HepG2 (cell line): ENCODE data around the gene MACROD2. TPM values are rescaled to one million over a fixed set of nuclear protein-coding genes. Genes with fewer than 3 reads are reported as not detected.

Experiments used
- ATAC-seq: fragments of 200-7000 bp; cut with Tn5 transposase; 3 replicates; pipeline ENCODE4 v1.9.1; 2020; ENCODE audit warnings: mild to moderate bottlenecking, moderate library complexity
- BruUV-seq: library from RNA; stranded (reverse); fragments of 400-500 nt; replicated peaks from 2 replicates; lab custom pipeline; 2021; lab: Mats Ljungman, UMichigan
- CTCF ChIA-PET: fragments of 300-600 bp; formaldehyde crosslinking; extraction: SDS; loops from one replicate; lab custom pipeline; 2021; ENCODE audit warnings: low total read pairs, inconsistent platforms, low intra/inter-chr PET ratio; lab: Yijun Ruan, JAX
- POLR2A ChIA-PET: fragments of 350-600 bp; sonication (Branson Sonifier 250); formaldehyde crosslinking; loops from one replicate; lab custom pipeline; 2020; ENCODE audit warnings: antibody characterized with exemption, inconsistent platforms; lab: Yijun Ruan, JAX
- DNase-seq: peaks from one replicate; pipeline ENCODE4 v3.0.0-alpha.2; 2015; ENCODE audit warnings: low spot score
- FAIRE-seq: peaks from 3 replicates; lab custom pipeline; 2011; peaks lifted over from hg19 to GRCh38; lab: Jason Lieb, UNC
- H2AFZ ChIP-seq: one replicate; pipeline ENCODE4 v1.6.1; 2011; ENCODE audit warnings: low read length, inconsistent platforms
- H3K27ac ChIP-seq: fragments of 300-600 bp; 3 replicates; pipeline ENCODE4 v1.8.0; 2011; ENCODE audit warnings: mixed run types, mild to moderate bottlenecking, mixed read lengths, low read length, inconsistent platforms; ENCODE audit not compliant: insufficient read depth; ENCODE audit errors: extremely low read length
- H3K27me3 ChIP-seq, 2 experiments: fragments of 200-600 bp in 1 of 2; 2 replicates in 1 of 2; 3 replicates in 1 of 2; pipeline versions ENCODE4 v1.6.0 to v1.8.0; 2011; ENCODE audit warnings: low read length in 2 of 2, mild to moderate bottlenecking in 2 of 2, moderate library complexity in 2 of 2, inconsistent platforms in 1 of 2; ENCODE audit not compliant: insufficient read depth in 2 of 2, control insufficient read depth in 1 of 2
- H3K36me3 ChIP-seq, 2 experiments: fragments of 200-600 bp in 1 of 2; replicated peaks in 1 of 2; 2 replicates in 1 of 2; 3 replicates in 1 of 2; pipeline versions ENCODE4 v1.5.1 to v1.8.0; 2011; ENCODE audit warnings: low read length in 2 of 2, inconsistent platforms in 1 of 2; ENCODE audit not compliant: insufficient read depth in 2 of 2, control insufficient read depth in 1 of 2
- H3K4me1 ChIP-seq: 2 replicates; pipeline ENCODE4 v1.5.1; 2012; ENCODE audit warnings: low read length, inconsistent platforms; ENCODE audit not compliant: insufficient read depth
- H3K4me2 ChIP-seq: 2 replicates; pipeline ENCODE4 v1.6.0; 2011; ENCODE audit warnings: low read depth, low read length, inconsistent platforms
- H3K4me3 ChIP-seq, 3 experiments: fragments of 200-600 bp in 1 of 3; sonication (generic), shearing (Covaris generic) in 1 of 3; replicated peaks in 1 of 3; 2 replicates each; pipeline ENCODE4 v1.5.1; 2011 to 2016; ENCODE audit warnings: low read length in 3 of 3, inconsistent platforms in 2 of 3, low read depth in 2 of 3, mild to moderate bottlenecking in 2 of 3, control low read depth in 1 of 3, mixed read lengths in 1 of 3; ENCODE audit not compliant: insufficient read depth in 1 of 3
- H3K79me2 ChIP-seq: one replicate; pipeline ENCODE4 v1.6.1; 2011; ENCODE audit warnings: low read length, inconsistent platforms; ENCODE audit not compliant: insufficient read depth
- H3K9ac ChIP-seq: 2 replicates; pipeline ENCODE4 v1.6.0; 2011; ENCODE audit warnings: mild to moderate bottlenecking, low read depth, low read length, inconsistent platforms; ENCODE audit not compliant: insufficient read depth
- H3K9me3 ChIP-seq: 2 replicates; pipeline ENCODE4 v1.5.1; 2012; ENCODE audit warnings: mild to moderate bottlenecking, low read length
- H4K20me1 ChIP-seq: 2 replicates; pipeline ENCODE4 v1.6.0; 2011; ENCODE audit warnings: inconsistent platforms, mild to moderate bottlenecking, low read length, moderate library complexity; ENCODE audit not compliant: insufficient read depth
- ATF7-NPFF ChIP-seq: sonication (generic); formaldehyde crosslinking; IDR thresholded peaks from 2 replicates; pipeline ENCODE4 v1.8.1; 2023; ENCODE audit warnings: mild to moderate bottlenecking, low read depth, missing genetic modification reagents, moderate library complexity
- NR2F2 ChIP-seq: IDR thresholded peaks from 2 replicates; pipeline ENCODE4 v1.6.1; 2012; ENCODE audit warnings: low read depth, inconsistent platforms, borderline replicate concordance
- PLRG1 ChIP-seq: fragments of 450-650 bp; conservative IDR thresholded peaks from 2 replicates; pipeline ENCODE4 v1.6.1; 2016
- RXRB ChIP-seq: IDR thresholded peaks from 2 replicates; pipeline ENCODE4 v1.6.1; 2016; ENCODE audit warnings: borderline replicate concordance, missing genetic modification reagents, missing compliant biosample characterization
- SIX1 ChIP-seq: sonication (generic); formaldehyde crosslinking; IDR thresholded peaks from 2 replicates; pipeline ENCODE4 v1.4.0; 2020; ENCODE audit warnings: missing genetic modification reagents, borderline replicate concordance
- ZFP36 ChIP-seq: fragments of 150-350 bp; IDR thresholded peaks from 2 replicates; pipeline ENCODE4 v1.6.1; 2018; ENCODE audit warnings: borderline replicate concordance, low read length, low read depth; ENCODE audit not compliant: partially characterized antibody
- ZNF558 ChIP-seq: sonication (generic); formaldehyde crosslinking; IDR thresholded peaks from 2 replicates; pipeline ENCODE4 v1.9.0; 2022; ENCODE audit warnings: mild to moderate bottlenecking, missing genetic modification reagents, borderline replicate concordance
- ZNF572 ChIP-seq: sonication (generic); formaldehyde crosslinking; IDR thresholded peaks from 2 replicates; pipeline ENCODE4 v1.5.1; 2020; ENCODE audit warnings: mild to moderate bottlenecking, missing genetic modification reagents
- ZNF616 ChIP-seq: sonication (generic); formaldehyde crosslinking; IDR thresholded peaks from 2 replicates; pipeline ENCODE4 v1.5.0; 2020; ENCODE audit warnings: low read depth, mild to moderate bottlenecking, missing genetic modification reagents
- WGBS: methylation state at CpG from one replicate; pipeline ENCODE4 v1.1.6; 2017; ENCODE audit warnings: low lambda C conversion rate; 5-methylcytosine and 5-hydroxymethylcytosine counted together
- in situ Hi-C: cut with HindIII; loops from 2 replicates; pipeline ENCODE4 v1.10.0; 2017; ENCODE audit warnings: low pct_unique_long_range_greater_than_20kb; ENCODE audit not compliant: extremely low pct_ligation_motif_present
- intact Hi-C: fragments of 100-400 bp; cut with micrococcal nuclease; formaldehyde crosslinking; loops from one replicate; pipeline ENCODE4 v1.10.0; 2022; ENCODE audit not compliant: unreplicated experiment
- polyA plus RNA-seq, 8 experiments: library from polyadenylated mRNA; depleted of rRNA in 3 of 8; stranded (reverse) in 7 of 8; unstranded in 1 of 8; fragments of >200 nt; fragmentation: Illumina TruSeq in 4 of 8; extraction: Trizol in 4 of 8; gene quantifications; 2 replicates each; pipeline versions ENCODE4 v1.2.1 to v1.2.3, GENCODE V29; 2011 to 2016; ENCODE audit warnings: low read depth in 4 of 8, missing spikeins in 1 of 8, mixed read lengths in 1 of 8; ENCODE audit not compliant: insufficient read depth in 1 of 8
- total RNA-seq, 5 experiments: library from RNA; depleted of rRNA; stranded (reverse); fragments of >200 nt; fragmentation: Illumina TruSeq; extraction: Trizol; gene quantifications; 2 replicates each; pipeline ENCODE4 v1.2.3, GENCODE V29; 2016; ENCODE audit warnings: low read depth in 1 of 5
- TF ChIP-seq, protein P1 (sequence below): sonication (generic); formaldehyde crosslinking; IDR thresholded peaks from 2 replicates; pipeline ENCODE4 v1.8.1; 2023; ENCODE audit warnings: mild to moderate bottlenecking, moderate library complexity, missing genetic modification reagents

MACROD2 gene
- total and polyA plus RNA-seq, 2 of the 13 experiments (the other 11 are each of a cell fraction or from before 2014, with no cell fraction given): 0.13 to 0.51 TPM

DNA sequence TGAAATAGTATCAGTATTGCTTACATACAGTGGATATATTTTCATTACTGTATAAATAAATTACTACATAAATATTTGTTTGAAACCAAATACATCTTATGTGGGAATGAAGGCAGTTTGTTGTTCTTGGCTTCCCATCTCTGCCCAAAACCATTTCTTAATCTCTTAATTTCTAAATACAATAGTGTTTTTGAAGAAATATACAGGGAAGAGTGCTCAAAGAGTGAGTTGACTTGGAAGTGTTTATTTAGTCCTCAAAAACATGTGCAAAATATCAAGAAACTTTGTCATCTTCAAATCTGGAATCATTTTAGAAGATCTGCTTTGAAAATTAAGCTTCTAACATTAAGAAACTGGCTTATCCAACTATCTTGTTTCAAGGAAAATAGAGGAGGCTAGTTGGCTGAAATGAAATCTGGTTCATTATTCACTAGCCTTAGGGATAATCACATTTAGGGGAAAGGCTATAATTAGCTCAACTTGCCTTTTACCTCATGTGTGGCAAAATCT is 601.9 kb downstream of the MACROD2 start (continued):
- TF ChIP-seq ZNF616 (CRISPR knock-in tag) (no peak), ZNF572 (CRISPR knock-in tag) (no peak)
- TF ChIP-seq, all 625 proteins: peak for 0

DNA sequence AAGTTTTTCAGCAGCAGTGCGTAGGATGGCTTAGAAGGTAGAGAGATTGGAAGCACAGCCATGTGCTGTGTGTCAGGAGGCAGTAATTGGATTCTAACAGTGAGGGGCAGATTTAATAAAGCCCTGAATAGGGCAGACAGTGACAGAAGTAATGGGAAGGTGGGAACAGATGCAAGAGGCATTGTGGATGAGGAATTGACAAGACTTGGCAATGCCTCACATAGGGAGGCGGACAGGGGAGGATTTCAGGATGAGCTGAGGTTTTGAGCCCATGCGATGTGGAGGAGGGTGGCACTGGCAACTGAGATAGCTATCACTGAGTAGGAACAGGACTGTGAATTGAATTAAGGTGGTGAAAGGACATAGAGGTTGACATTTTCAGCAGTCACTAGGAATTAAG is 604.3 kb downstream of the MACROD2 start:
- no peaks in the 10 kb centered on the region for H3K79me2 ChIP-seq
- H3K36me3 ChIP-seq: no peaks in the 10 kb centered on the region
- no peaks in the 10 kb centered on the region for H3K27me3 ChIP-seq
- H3K9ac ChIP-seq: no peak overlapping the region
- H3K9me3 ChIP-seq: no peaks in the 10 kb centered on the region
- DNase-seq (no peak), FAIRE-seq (no peak), ATAC-seq (no peak)
- CTCF ChIA-PET: no interaction called here
- intact Hi-C loops (no loop called here), in situ Hi-C loops (no loop called here)
- H3K4me3 ChIP-seq: no peak overlapping the region
- no peak overlapping the region for H3K4me2 ChIP-seq
- TF ChIP-seq PLRG1 (no peak), ZNF558 (CRISPR knock-in tag) (no peak), SIX1 (CRISPR knock-in tag) (no peak), NR2F2 (no peak), ATF7-NPFF (no peak), RXRB (no peak), ZFP36 (no peak)
- TF ChIP-seq, protein P1, sequence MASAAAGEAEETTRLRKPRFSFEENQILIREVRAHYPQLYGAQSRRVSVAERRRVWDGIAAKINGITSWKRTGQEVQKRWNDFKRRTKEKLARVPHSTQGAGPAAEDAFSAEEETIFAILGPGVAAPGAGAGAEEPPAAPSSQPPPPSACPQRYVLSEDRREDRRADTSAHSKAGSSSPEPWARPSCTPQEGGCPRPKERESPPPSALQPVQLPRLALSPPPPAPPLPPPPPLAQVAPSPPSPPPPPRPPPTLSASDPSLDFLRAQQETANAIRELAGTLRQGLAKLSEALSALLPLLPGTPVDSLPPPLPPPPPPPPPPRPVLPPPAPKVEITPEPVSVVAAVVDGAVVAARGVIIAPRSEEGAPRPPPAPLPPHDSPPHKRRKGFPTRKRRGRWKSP (CRISPR knock-in tag): no peak
- BruUV-seq: no TSS peak
- no peak overlapping the region for H3K27ac ChIP-seq
- POLR2A ChIA-PET: no interaction called here
- 42% methylated on average over 3 of the region's 3 CpGs for WGBS
- H3K4me1 ChIP-seq: no peaks in the 10 kb centered on the region
- no peaks in the 10 kb centered on the region for H4K20me1 ChIP-seq
- H2AFZ ChIP-seq: no peak overlapping the region
